ENCODE data around the gene PTPRF.

PTPRF gene

GRCh38 chr1:43673261-43673660 is 142.6 kb downstream of the PTPRF start:
- H3K9me3 ChIP-seq: no peaks in the 10 kb centered on the region
- DNase-seq: no peak
- no peaks in the 10 kb centered on the region for H3K4me1 ChIP-seq
- no peaks in the 10 kb centered on the region; the same call in none of the 2 replicates for H3K36me3 ChIP-seq
- H3K27me3 ChIP-seq: no peaks in the 10 kb centered on the region
- H3K4me3 ChIP-seq (ENCODE audit: low read depth, low read length): no peak overlapping the region
- no peak for TF ChIP-seq CTCF (IDR thresholded peaks at IDR 0.05; ENCODE audit: low read depth, low read length)

Data from BE2C (cell line).